B cell (primary cell): ENCODE data around the gene ANKMY2. TPM values are rescaled to one million over a fixed set of nuclear protein-coding genes. Genes with fewer than 3 reads are reported as not detected.
A peak's percentile ranks its signal among the peaks of the same experiment; 100 is the strongest.

Experiments used
- ATAC-seq: fragments of 200-7000 bp; cut with Tn5 transposase; one replicate; pipeline ENCODE4 v1.10.0; 2021; ENCODE audit warnings: low read depth, mild to moderate bottlenecking, moderate number of reproducible peaks, moderate library complexity
- CTCF ChIA-PET: fragments of 350-600 bp; sonication (Branson Sonifier 250); formaldehyde crosslinking; loops from one replicate; lab custom pipeline; 2021; ENCODE audit warnings: antibody characterized with exemption, inconsistent platforms; lab: Charles Lee
- POLR2A ChIA-PET: fragments of 350-600 bp; sonication (Branson Sonifier 250); formaldehyde crosslinking; loops from one replicate; lab custom pipeline; 2021; ENCODE audit warnings: antibody characterized with exemption; lab: Charles Lee
- DNase-seq: peaks from one replicate; pipeline ENCODE4 v3.0.0; 2013
- H2AFZ ChIP-seq: 2 replicates; pipeline ENCODE4 v1.6.1; 2012; ENCODE audit warnings: mild to moderate bottlenecking, low read depth, low read length; ENCODE audit not compliant: insufficient read depth, poor library complexity, severe bottlenecking
- H3K27ac ChIP-seq, 2 donors: 1 replicate in 1 of 2; 2 replicates in 1 of 2; pipeline ENCODE4 v1.5.1; 2012 to 2013; ENCODE audit warnings: low read length in 2 of 2, mild to moderate bottlenecking in 2 of 2, moderate library complexity in 1 of 2
- H3K27me3 ChIP-seq, 4 experiments: fragments of 200-600 bp in 1 of 4; sonication (generic) in 1 of 4; replicated peaks in 1 of 4; 1 replicate in 2 of 4; 2 replicates in 2 of 4; pipeline versions ENCODE4 v1.6.1 to v1.7.0; 2013 to 2016; ENCODE audit warnings: low read length in 3 of 4, mild to moderate bottlenecking in 2 of 4, mixed read lengths in 1 of 4, moderate library complexity in 1 of 4; ENCODE audit not compliant: insufficient read depth in 4 of 4, control insufficient read depth in 3 of 4; ENCODE audit errors: control extremely low read depth in 1 of 4
- H3K36me3 ChIP-seq, 2 experiments: replicated peaks in 1 of 2; 1 replicate in 1 of 2; 2 replicates in 1 of 2; pipeline versions ENCODE4 v1.6.1 to v1.7.1; 2013; ENCODE audit warnings: low read length in 1 of 2; ENCODE audit not compliant: insufficient read depth in 2 of 2, control insufficient read depth in 1 of 2; ENCODE audit errors: control extremely low read depth in 1 of 2, extremely low read depth in 1 of 2
- H3K4me1 ChIP-seq, 2 donors: fragments of 200-600 bp in 1 of 2; sonication (generic) in 1 of 2; 1 replicate in 1 of 2; 2 replicates in 1 of 2; pipeline versions ENCODE4 v1.5.1 to v1.6.1; 2013 to 2017; ENCODE audit warnings: low read length in 2 of 2; ENCODE audit not compliant: control insufficient read depth in 2 of 2, insufficient read depth in 2 of 2
- H3K4me2 ChIP-seq: replicated peaks from 2 replicates; pipeline ENCODE3; 2012; ENCODE audit warnings: mild to moderate bottlenecking, low read depth, low read length; ENCODE audit not compliant: poor library complexity, severe bottlenecking
- H3K4me3 ChIP-seq, 5 experiments: fragments of 200-600 bp in 1 of 5; sonication (generic) in 1 of 5; 1 replicate in 3 of 5; 2 replicates in 2 of 5; pipeline versions ENCODE4 v1.5.1 to v1.7.0; 2011 to 2016; ENCODE audit warnings: low read length in 4 of 5, mild to moderate bottlenecking in 4 of 5, low read depth in 2 of 5, control low read depth in 1 of 5, moderate library complexity in 1 of 5; ENCODE audit not compliant: insufficient read depth in 1 of 5; ENCODE audit errors: control extremely low read depth in 1 of 5, extremely low read depth in 1 of 5
- H3K79me2 ChIP-seq: fragments of 200-600 bp; sonication (generic); one replicate; pipeline ENCODE4 v1.6.0; 2016; ENCODE audit warnings: low read length; ENCODE audit not compliant: control insufficient read depth, insufficient read depth
- H3K9ac ChIP-seq: fragments of 200-600 bp; sonication (generic); 2 replicates; pipeline ENCODE4 v1.6.1; 2017; ENCODE audit warnings: mild to moderate bottlenecking, low read length, moderate library complexity
- H3K9me3 ChIP-seq, 3 donors: one replicate each; pipeline versions ENCODE4 v1.6.1 to v1.7.1; 2013; ENCODE audit warnings: low read length in 2 of 3; ENCODE audit not compliant: control insufficient read depth in 2 of 3, insufficient read depth in 1 of 3; ENCODE audit errors: control extremely low read depth in 1 of 3
- H4K20me1 ChIP-seq: 2 replicates; pipeline ENCODE4 v1.6.0; 2012; ENCODE audit warnings: mild to moderate bottlenecking, low read length; ENCODE audit not compliant: insufficient read depth, control insufficient read depth, poor library complexity, severe bottlenecking
- H3K27ac Mint-ChIP-seq: one replicate; pipeline ENCODE4 v1.8.0; 2021; ENCODE audit warnings: mixed read lengths
- H3K27me3 Mint-ChIP-seq: one replicate; pipeline ENCODE4 v1.8.0; 2021; ENCODE audit warnings: mixed read lengths
- H3K4me1 Mint-ChIP-seq: one replicate; pipeline ENCODE4 v1.8.0; 2021; ENCODE audit warnings: mixed read lengths
- H3K4me3 Mint-ChIP-seq: one replicate; pipeline ENCODE4 v1.8.0; 2021; ENCODE audit warnings: mixed read lengths
- H3K9me3 Mint-ChIP-seq: one replicate; pipeline ENCODE4 v1.8.0; 2022; ENCODE audit warnings: mixed read lengths; ENCODE audit not compliant: insufficient read depth
- CTCF ChIP-seq: fragments of 200-600 bp; IDR thresholded peaks from one replicate; pipeline ENCODE4 v1.8.0; 2022; ENCODE audit warnings: antibody characterized with exemption, mild to moderate bottlenecking
- EZH2 ChIP-seq: IDR thresholded peaks from 2 replicates; pipeline ENCODE4 v1.6.1; 2012; ENCODE audit warnings: borderline replicate concordance, low read depth, mild to moderate bottlenecking, moderate library complexity, low read length; ENCODE audit not compliant: insufficient read depth, poor library complexity, severe bottlenecking
- WGBS: methylation state at CpG from one replicate; pipeline ENCODE4 v1.1.5; 2013; ENCODE audit warnings: missing lambda C conversion rate; ENCODE audit not compliant: insufficient coverage; 5-methylcytosine and 5-hydroxymethylcytosine counted together
- intact Hi-C: fragments of 100-400 bp; cut with micrococcal nuclease; formaldehyde crosslinking; loops from one replicate; pipeline ENCODE4 v1.10.0; 2022
- polyA plus RNA-seq: library from polyadenylated mRNA; depleted of rRNA; stranded (reverse); fragments of >200 nt; gene quantifications from 2 replicates; pipeline ENCODE4 v1.2.3, GENCODE V29; 2012
- total RNA-seq, 2 donors: library from RNA; stranded (reverse); fragments of 120-200 nt in 1 of 2; gene quantifications; 1 replicate in 1 of 2; 2 replicates in 1 of 2; pipeline versions ENCODE4 v1.2.3 to v1.2.4, GENCODE V29; 2013 to 2022

ANKMY2 gene
- total and polyA plus RNA-seq, 2 donors (not counting 1 experiment from before 2014, with no cell fraction given), result 7.6 to 17.8 TPM

- Histone ChIP-seq H3K4me3 (peak overlapping the region; percentile 75 to 99 (median 91)), H3K27ac (peak overlapping the region; percentile 84 to 89), H2AFZ (peak overlapping the region; percentile 86), H3K36me3 (no peaks in the 10 kb centered on the region), H3K9ac (peak overlapping the region; percentile 95), H3K4me1 (peaks cover 20 to 26% of the 10 kb centered on the region in 2 donors), H3K9me3 (no peaks in the 10 kb centered on the region), H3K79me2 (peaks cover 61% of the 10 kb centered on the region), H3K4me2 (peak overlapping the region; percentile 93), H4K20me1 (peaks cover 10% of the 10 kb centered on the region), H3K27me3 (no peaks in the 10 kb centered on the region)
- ATAC-seq (peak; percentile 16), DNase-seq (peak; percentile 62)
- peaks cover 58% of the 10 kb centered on the region for H3K4me1 Mint-ChIP-seq
- peak overlapping the region; percentile 99 for H3K27ac Mint-ChIP-seq
- CTCF ChIA-PET, result interaction anchor here (1.0 to 1.6 kb wide), 4 partner anchors 44 to 273 kb away, joined by 3 to 6 read pairs (median 4); no protein-coding TSS in a partner anchor
- POLR2A ChIA-PET, result interaction anchor here (1.6 kb wide), 1 partner anchor 224 kb away, joined by 7 read pairs; the partner anchor contains the start of gene CRPPA
- WGBS, result under 1% methylated on average over 53 of the region's 57 CpGs
- peak overlapping the region; percentile 99 for H3K4me3 Mint-ChIP-seq
- intact Hi-C loops, result loop anchor here (1.0 to 10.0 kb wide), 3 partner anchors 37 to 1700 kb away; no protein-coding TSS in a partner anchor
- TF ChIP-seq CTCF (no peak), EZH2 (no peak)
- no peaks in the 10 kb centered on the region for H3K27me3 Mint-ChIP-seq
- no peaks in the 10 kb centered on the region for H3K9me3 Mint-ChIP-seq
Observed at GRCh38 chr7:16644636-16645592, 640 bp downstream of the ANKMY2 start.

- H3K9ac ChIP-seq, result peak overlapping the region; percentile 95
- ATAC-seq, result no peak
Observed at GRCh38 chr7:16644157-16644556, 1.4 kb downstream of the ANKMY2 start.

More at GRCh38 chr7:16644157-16644556, 1.4 kb downstream of the ANKMY2 start:
- Histone ChIP-seq H3K4me1 (peaks cover 20 to 26% of the 10 kb centered on the region in 2 donors), H3K4me3 (peak overlapping the region; percentile 75 to 99 (median 91)), H4K20me1 (peaks cover 10% of the 10 kb centered on the region), H3K27ac (peak overlapping the region in 1 of 2 donors; percentile 89), H3K36me3 (no peaks in the 10 kb centered on the region), H2AFZ (peak overlapping the region; percentile 86), H3K27me3 (no peaks in the 10 kb centered on the region), H3K79me2 (peaks cover 54% of the 10 kb centered on the region), H3K4me2 (peak overlapping the region; percentile 93), H3K9me3 (no peaks in the 10 kb centered on the region)
- no peak for DNase-seq
- POLR2A ChIA-PET, result no interaction called here
- WGBS, result 100% methylated on average over 4 of the region's 4 CpGs
- peak overlapping the region; percentile 99 for H3K27ac Mint-ChIP-seq
- CTCF ChIA-PET, result no interaction called here
- no peaks in the 10 kb centered on the region for H3K27me3 Mint-ChIP-seq
- peak overlapping the region; percentile 99 for H3K4me3 Mint-ChIP-seq
- intact Hi-C loops, result loop anchor here (10.0 kb wide), 1 partner anchor 1701 kb away; no protein-coding TSS in a partner anchor
- no peaks in the 10 kb centered on the region for H3K9me3 Mint-ChIP-seq
- TF ChIP-seq EZH2 (no peak), CTCF (no peak)
- peaks cover 58% of the 10 kb centered on the region for H3K4me1 Mint-ChIP-seq
